IMR-90 (cell line): ENCODE data around the gene HACE1. TPM values are rescaled to one million over a fixed set of nuclear protein-coding genes. Genes with fewer than 3 reads are reported as not detected.
A peak's percentile ranks its signal among the peaks of the same experiment; 100 is the strongest.

ENCODE experiments used
- ATAC-seq: fragments of 200-7000 bp; cut with Tn5 transposase; 2 replicates; pipeline ENCODE4 v1.9.1; 2020; ENCODE audit warnings: low read depth, mild to moderate bottlenecking, moderate library complexity
- BruUV-seq: library from RNA; stranded (reverse); fragments of 400-500 nt; replicated peaks from 2 replicates; lab custom pipeline; 2021; lab: Mats Ljungman, UMichigan
- CTCF ChIA-PET: fragments of 300-600 bp; formaldehyde crosslinking; extraction: SDS; loops from one replicate; lab custom pipeline; 2021; ENCODE audit warnings: antibody characterized with exemption; lab: Yijun Ruan, JAX
- POLR2A ChIA-PET: fragments of 300-600 bp; sonication (Branson Sonifier 250); formaldehyde crosslinking; loops from one replicate; lab custom pipeline; 2022; ENCODE audit warnings: antibody characterized with exemption; ENCODE audit not compliant: unreplicated experiment; lab: Charles Lee
- DNase-seq: peaks from one replicate; pipeline ENCODE4 v3.0.0; 2013
- H2AFZ ChIP-seq: replicated peaks from 2 replicates; pipeline ENCODE3; 2013; ENCODE audit warnings: low read length, mild to moderate bottlenecking; ENCODE audit not compliant: poor library complexity
- H2AK5ac ChIP-seq: 2 replicates; pipeline ENCODE4 v1.6.1; 2013; ENCODE audit warnings: low read depth, low read length, inconsistent platforms
- H2AK9ac ChIP-seq: replicated peaks from 2 replicates; pipeline ENCODE3; 2013; ENCODE audit warnings: mild to moderate bottlenecking, low read depth, low read length, moderate library complexity; ENCODE audit not compliant: poor library complexity
- H2BK120ac ChIP-seq: 2 replicates; pipeline ENCODE4 v1.6.1; 2013; ENCODE audit warnings: low read depth, low read length, inconsistent platforms
- H2BK15ac ChIP-seq: 3 replicates; pipeline ENCODE4 v1.6.1; 2013; ENCODE audit warnings: low read depth, low read length, inconsistent platforms
- H2BK20ac ChIP-seq: 2 replicates; pipeline ENCODE4 v1.6.1; 2013; ENCODE audit warnings: low read depth, mild to moderate bottlenecking, inconsistent platforms, low read length, moderate library complexity
- H2BK5ac ChIP-seq: 2 replicates; pipeline ENCODE4 v1.6.1; 2013; ENCODE audit warnings: mild to moderate bottlenecking, low read depth, low read length, inconsistent platforms; ENCODE audit not compliant: poor library complexity, severe bottlenecking
- H3K14ac ChIP-seq: replicated peaks from 2 replicates; pipeline ENCODE4 v1.6.1; 2013; ENCODE audit warnings: low read depth, low read length, inconsistent platforms
- H3K18ac ChIP-seq: 2 replicates; pipeline ENCODE4 v1.6.1; 2013; ENCODE audit warnings: low read depth, low read length, control low read depth
- H3K23ac ChIP-seq: 2 replicates; pipeline ENCODE4 v1.6.1; 2013; ENCODE audit warnings: low read depth, low read length, inconsistent platforms
- H3K27ac ChIP-seq: 2 replicates; pipeline ENCODE4 v1.5.1; 2013; ENCODE audit warnings: mild to moderate bottlenecking, control low read depth, low read length; ENCODE audit not compliant: insufficient read depth
- H3K27me3 ChIP-seq: 2 replicates; pipeline ENCODE4 v1.6.1; 2013; ENCODE audit warnings: low read length; ENCODE audit not compliant: control insufficient read depth, insufficient read depth
- H3K36me3 ChIP-seq: 2 replicates; pipeline ENCODE4 v1.6.1; 2013; ENCODE audit warnings: low read length, mixed read lengths; ENCODE audit not compliant: control insufficient read depth, insufficient read depth
- H3K4ac ChIP-seq: 2 replicates; pipeline ENCODE4 v1.6.1; 2013; ENCODE audit warnings: low read depth, low read length, inconsistent platforms
- H3K4me1 ChIP-seq: 2 replicates; pipeline ENCODE4 v1.6.1; 2013; ENCODE audit warnings: low read length, mixed read lengths; ENCODE audit not compliant: control insufficient read depth, insufficient read depth
- H3K4me2 ChIP-seq: 2 replicates; pipeline ENCODE4 v1.6.1; 2013; ENCODE audit warnings: low read depth, mild to moderate bottlenecking, control low read depth, low read length, moderate library complexity
- H3K4me3 ChIP-seq: 2 replicates; pipeline ENCODE4 v1.5.1; 2013; ENCODE audit warnings: low read depth, mild to moderate bottlenecking, control low read depth, low read length, moderate library complexity; ENCODE audit not compliant: insufficient read depth
- H3K56ac ChIP-seq: 2 replicates; pipeline ENCODE4 v1.6.1; 2013; ENCODE audit warnings: low read length, inconsistent platforms; ENCODE audit not compliant: insufficient read depth; ENCODE audit errors: extremely low read depth
- H3K79me1 ChIP-seq, 2 experiments: 2 replicates each; pipeline ENCODE4 v1.6.1; 2013; ENCODE audit warnings: low read length in 2 of 2, inconsistent platforms in 1 of 2, low read depth in 1 of 2
- H3K9ac ChIP-seq: 2 replicates; pipeline ENCODE4 v1.6.1; 2013; ENCODE audit warnings: low read depth, low read length, control low read depth
- H3K9me1 ChIP-seq: 2 replicates; pipeline ENCODE4 v1.6.1; 2013; ENCODE audit warnings: low read length, inconsistent platforms; ENCODE audit not compliant: insufficient read depth
- H3K9me3 ChIP-seq: 2 replicates; pipeline ENCODE4 v1.6.1; 2013; ENCODE audit warnings: low read length; ENCODE audit not compliant: control insufficient read depth, insufficient read depth
- H4K20me1 ChIP-seq: 2 replicates; pipeline ENCODE4 v1.6.1; 2013; ENCODE audit warnings: low read length, inconsistent platforms; ENCODE audit not compliant: insufficient read depth
- H4K5ac ChIP-seq: 2 replicates; pipeline ENCODE4 v1.6.1; 2013; ENCODE audit warnings: mild to moderate bottlenecking, low read depth, low read length, control low read depth
- H4K8ac ChIP-seq, 2 experiments: 2 replicates each; pipeline ENCODE4 v1.6.1; 2013; ENCODE audit warnings: low read depth in 2 of 2, low read length in 2 of 2, control low read depth in 1 of 2, inconsistent platforms in 1 of 2
- H4K91ac ChIP-seq: 2 replicates; pipeline ENCODE4 v1.6.1; 2013; ENCODE audit warnings: low read depth, low read length, inconsistent platforms; ENCODE audit not compliant: insufficient read depth
- FOS ChIP-seq: fragments of 150-350 bp; IDR thresholded peaks from 2 replicates; pipeline ENCODE4 v1.6.1; 2016; ENCODE audit warnings: low read depth, low read length
- MAFK ChIP-seq: IDR thresholded peaks from 2 replicates; pipeline ENCODE4 v1.6.1; 2012; ENCODE audit warnings: low read depth, low read length, improper control_type of control experiment
- MAZ ChIP-seq: IDR thresholded peaks from 2 replicates; pipeline ENCODE4 v1.6.1; 2012; ENCODE audit warnings: low read depth, mild to moderate bottlenecking, low read length, improper control_type of control experiment, moderate library complexity, borderline replicate concordance
- RCOR1 ChIP-seq: IDR thresholded peaks from 2 replicates; pipeline ENCODE4 v1.6.1; 2012; ENCODE audit warnings: mild to moderate bottlenecking, low read length, improper control_type of control experiment; ENCODE audit not compliant: insufficient replicate concordance
- SMC3 ChIP-seq: fragments of 150-350 bp; IDR thresholded peaks from 2 replicates; pipeline ENCODE4 v1.6.1; 2016; ENCODE audit warnings: low read depth, mild to moderate bottlenecking, antibody characterized with exemption, low read length, moderate library complexity
- WGBS, 2 experiments: methylation state at CpG; one replicate each; pipeline versions ENCODE4 v1.1.5 to v1.1.7; 2013; ENCODE audit warnings: missing lambda C conversion rate in 2 of 2; ENCODE audit not compliant: insufficient read length in 1 of 2; ENCODE audit errors: extremely low coverage in 2 of 2; 5-methylcytosine and 5-hydroxymethylcytosine counted together
- dilution Hi-C: fragments of 300-500 bp; cut with HindIII; formaldehyde crosslinking; loops from one replicate; pipeline ENCODE4 v1.14.3; 2018; ENCODE audit warnings: low sequenced_read_pairs; ENCODE audit not compliant: unreplicated experiment
- in situ Hi-C: fragments of 300-500 bp; cut with MboI; formaldehyde crosslinking; loops from 3 replicates; pipeline ENCODE4 v1.14.3; 2019; ENCODE audit warnings: low sequenced_read_pairs, inconsistent platforms, mixed read lengths
- intact Hi-C: fragments of 100-400 bp; cut with micrococcal nuclease; formaldehyde crosslinking; loops from 2 replicates; pipeline ENCODE4 v1.10.0; 2022
- polyA plus RNA-seq, 3 experiments: library from polyadenylated mRNA; depleted of rRNA; stranded (reverse); fragments of >200 nt; gene quantifications; 2 replicates each; pipeline ENCODE4 v1.2.3, GENCODE V29; 2012; ENCODE audit warnings: low replicate concordance in 1 of 3
- total RNA-seq: library from RNA; depleted of rRNA; stranded (reverse); fragments of >200 nt; gene quantifications from 2 replicates; pipeline ENCODE4 v1.2.3, GENCODE V29; 2012
- TF ChIP-seq, protein P1 (sequence below): fragments of 150-350 bp; IDR thresholded peaks from 2 replicates; pipeline ENCODE4 v1.6.1; 2017; ENCODE audit warnings: mild to moderate bottlenecking, antibody characterized with exemption, low read length, low read depth

Gene HACE1
- total and polyA plus RNA-seq, 2 of the 4 experiments (the other 2 are of a cell fraction), result 5.4 to 10.8 TPM

DNA sequence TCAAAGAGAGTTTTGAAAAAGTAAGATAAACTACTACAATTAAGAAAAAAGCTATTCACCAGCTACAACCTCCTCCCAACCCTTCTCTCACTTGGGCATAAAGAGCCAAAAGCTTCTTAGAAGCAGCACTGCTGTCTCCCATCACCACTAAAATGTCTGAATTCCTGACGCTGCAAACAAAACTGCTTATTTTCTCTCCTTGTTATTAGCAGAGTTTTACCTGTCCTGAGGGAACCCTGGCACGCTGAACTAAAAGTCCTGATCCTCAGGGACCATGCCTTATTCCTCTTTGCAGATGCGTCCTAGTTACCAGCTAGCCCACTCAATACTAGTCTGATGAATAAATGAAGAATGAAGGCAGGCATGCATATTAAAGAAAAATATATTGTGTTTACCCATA is 1.1 kb downstream of the HACE1 start:
- peak; percentile 4 for DNase-seq
- POLR2A ChIA-PET, result no interaction called here
- TF ChIP-seq RCOR1, result no peak
- TF ChIP-seq MAZ, result no peak
- TF ChIP-seq MAFK, result no peak
- no peak for TF ChIP-seq SMC3
- TF ChIP-seq, protein P1, sequence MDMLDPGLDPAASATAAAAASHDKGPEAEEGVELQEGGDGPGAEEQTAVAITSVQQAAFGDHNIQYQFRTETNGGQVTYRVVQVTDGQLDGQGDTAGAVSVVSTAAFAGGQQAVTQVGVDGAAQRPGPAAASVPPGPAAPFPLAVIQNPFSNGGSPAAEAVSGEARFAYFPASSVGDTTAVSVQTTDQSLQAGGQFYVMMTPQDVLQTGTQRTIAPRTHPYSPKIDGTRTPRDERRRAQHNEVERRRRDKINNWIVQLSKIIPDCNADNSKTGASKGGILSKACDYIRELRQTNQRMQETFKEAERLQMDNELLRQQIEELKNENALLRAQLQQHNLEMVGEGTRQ, result no peak
- TF ChIP-seq FOS, result no peak

More for the DNA sequence above, 1.1 kb downstream of the HACE1 start:
- Histone ChIP-seq H3K27me3 (peaks cover under 1% of the 10 kb centered on the region; the same call in 1 of the 2 replicates), H3K4me2 (peak overlapping the region; percentile 100), H2BK5ac (no peak overlapping the region), H3K23ac (peak overlapping the region; percentile 41; the same call in 1 of the 2 replicates), H3K9me3 (no peaks in the 10 kb centered on the region), H3K4me3 (peak overlapping the region; percentile 93), H4K91ac (no peak overlapping the region), H2AK5ac (no peak overlapping the region), H2BK20ac (no peak overlapping the region), H3K9ac (peak overlapping the region; percentile 71; the same call in 1 of the 2 replicates), H4K8ac (no peak overlapping the region), H2AFZ (peak overlapping the region; percentile 78), H3K18ac (no peak overlapping the region), H3K56ac (no peak overlapping the region), H2BK120ac (no peak overlapping the region), H3K4ac (no peak overlapping the region), H4K5ac (no peak overlapping the region), H2BK15ac (no peak overlapping the region), H3K4me1 (peaks cover 2% of the 10 kb centered on the region; the same call in 1 of the 2 replicates), H3K14ac (peak overlapping the region; percentile 50; the same call in 1 of the 2 replicates), H2AK9ac (peak overlapping the region; percentile 5), H3K36me3 (no peaks in the 10 kb centered on the region), H3K79me1 (peaks cover 9 to 12% of the 10 kb centered on the region in 2 experiments; a peak in 3 of 4 replicates), H3K27ac (no peak overlapping the region), H4K20me1 (no peaks in the 10 kb centered on the region), H3K9me1 (no peaks in the 10 kb centered on the region)
- in situ Hi-C loops (no loop called here), dilution Hi-C loops (no loop called here), intact Hi-C loops (no loop called here)
- no CpG with 5 or more reads among the region's 3 CpGs for WGBS, 2 experiments
- no TSS peak for BruUV-seq
- no peak for ATAC-seq
- CTCF ChIA-PET, result no interaction called here
